ENCODE results near the gene PGLYRP4.

PGLYRP4 gene

GRCh38 chr1:153343811-153344717 is 4.6 kb downstream of the PGLYRP4 start:
- H3K27ac ChIP-seq: no peak overlapping the region
- TF ChIP-seq ZFX (IDR thresholded peaks at IDR 0.05; ENCODE audit: borderline replicate concordance): no peak
- TF ChIP-seq CTCF (IDR thresholded peaks at IDR 0.05): no peak

GRCh38 chr1:153343040-153343681 is 5.5 kb downstream of the PGLYRP4 start:
- H3K27ac ChIP-seq: no peak overlapping the region
- no peak for TF ChIP-seq ZFX (IDR thresholded peaks at IDR 0.05; ENCODE audit: borderline replicate concordance)
- TF ChIP-seq CTCF (IDR thresholded peaks at IDR 0.05): no peak

- TF ChIP-seq CTCF (IDR thresholded peaks at IDR 0.05): no peak
- no peak for TF ChIP-seq ZFX (IDR thresholded peaks at IDR 0.05; ENCODE audit: borderline replicate concordance)
- H3K27ac ChIP-seq: no peak overlapping the region
Observed at GRCh38 chr1:153342178-153342577, 6.5 kb downstream of the PGLYRP4 start.

- no peak overlapping the region for H3K27ac ChIP-seq
- no peak for TF ChIP-seq ZFX (IDR thresholded peaks at IDR 0.05; ENCODE audit: borderline replicate concordance)
- TF ChIP-seq CTCF (IDR thresholded peaks at IDR 0.05): no peak
Observed at GRCh38 chr1:153341431-153341934, 7.2 kb downstream of the PGLYRP4 start.

GRCh38 chr1:153340356-153340755 is 8.3 kb downstream of the PGLYRP4 start:
- no peak for TF ChIP-seq ZFX (IDR thresholded peaks at IDR 0.05; ENCODE audit: borderline replicate concordance)
- no peak for TF ChIP-seq CTCF (IDR thresholded peaks at IDR 0.05)
- no peak overlapping the region for H3K27ac ChIP-seq

GRCh38 chr1:153339802-153340201 is 8.8 kb downstream of the PGLYRP4 start:
- TF ChIP-seq ZFX (IDR thresholded peaks at IDR 0.05; ENCODE audit: borderline replicate concordance): no peak
- no peak for TF ChIP-seq CTCF (IDR thresholded peaks at IDR 0.05)

More at GRCh38 chr1:153339802-153340201, 8.8 kb downstream of the PGLYRP4 start:
- H3K27ac ChIP-seq: no peak overlapping the region

Measured in 22Rv1 (cell line).